Panc1 (cell line): ENCODE results near the gene GEN1. TPM values are rescaled to one million over a fixed set of nuclear protein-coding genes. Genes with fewer than 3 reads are reported as not detected.

ENCODE experiments used
- ATAC-seq: fragments of 200-7000 bp; cut with Tn5 transposase; 2 replicates; pipeline ENCODE4 v1.9.1; 2020; ENCODE audit warnings: mild to moderate bottlenecking, moderate library complexity
- BruUV-seq: library from RNA; stranded (reverse); fragments of 400-500 nt; replicated peaks from 2 replicates; lab custom pipeline; 2021; lab: Mats Ljungman, UMichigan
- CTCF ChIA-PET: fragments of 300-600 bp; sonication (Branson Sonifier 250); formaldehyde crosslinking; loops from one replicate; lab custom pipeline; 2022; ENCODE audit warnings: antibody characterized with exemption; lab: Charles Lee
- POLR2A ChIA-PET: fragments of 300-600 bp; sonication (Branson Sonifier 250); formaldehyde crosslinking; loops from one replicate; lab custom pipeline; 2022; ENCODE audit warnings: antibody characterized with exemption; lab: Charles Lee
- DNase-seq: peaks from one replicate; pipeline ENCODE4 v3.0.0-alpha.2; 2010; ENCODE audit warnings: low read depth, low spot score
- H3K27ac ChIP-seq: 2 replicates; pipeline ENCODE4 v1.5.1; 2011; ENCODE audit warnings: mild to moderate bottlenecking, low read length, inconsistent platforms
- H3K27me3 ChIP-seq: fragments of 200-500 bp; sonication (Bioruptor generic); 2 replicates; pipeline ENCODE4 v1.6.0; 2014; ENCODE audit warnings: low read length, inconsistent platforms; ENCODE audit not compliant: control insufficient read depth, insufficient read depth
- H3K36me3 ChIP-seq: fragments of 200-500 bp; sonication (Bioruptor generic); 2 replicates; pipeline ENCODE4 v1.5.1; 2014; ENCODE audit warnings: inconsistent platforms, mild to moderate bottlenecking, low read length, moderate library complexity; ENCODE audit not compliant: control insufficient read depth, insufficient read depth
- H3K4me1 ChIP-seq: 2 replicates; pipeline ENCODE4 v1.5.1; 2011; ENCODE audit warnings: inconsistent platforms, mild to moderate bottlenecking, low read length, moderate library complexity; ENCODE audit not compliant: control insufficient read depth, insufficient read depth
- H3K4me3 ChIP-seq, 2 experiments: 2 replicates each; pipeline ENCODE4 v1.5.1; 2011 to 2012; ENCODE audit warnings: low read depth in 2 of 2, low read length in 2 of 2, mild to moderate bottlenecking in 2 of 2, inconsistent platforms in 1 of 2, moderate library complexity in 1 of 2
- H3K9me3 ChIP-seq: fragments of 200-500 bp; sonication (Bioruptor generic); 2 replicates; pipeline ENCODE4 v1.5.1; 2014; ENCODE audit warnings: low read depth, mild to moderate bottlenecking, inconsistent platforms, low read length, moderate library complexity; ENCODE audit not compliant: control insufficient read depth, insufficient read depth
- CTCF ChIP-seq: fragments of 450-650 bp; IDR thresholded peaks from 2 replicates; pipeline ENCODE4 v1.5.1; 2017; ENCODE audit warnings: mild to moderate bottlenecking
- POLR2AphosphoS5 ChIP-seq: IDR thresholded peaks from 2 replicates; pipeline ENCODE4 v1.6.1; 2012; ENCODE audit warnings: mild to moderate bottlenecking, low read depth, low read length, moderate library complexity
- SIN3A ChIP-seq: IDR thresholded peaks from 2 replicates; pipeline ENCODE4 v1.6.1; 2012; ENCODE audit warnings: low read depth, mild to moderate bottlenecking, low read length, moderate library complexity, borderline replicate concordance; ENCODE audit not compliant: insufficient read depth
- TCF7L2 ChIP-seq: IDR thresholded peaks from 2 replicates; pipeline ENCODE4 v1.6.1; 2011; ENCODE audit warnings: mild to moderate bottlenecking, low read depth, low read length, inconsistent platforms
- in situ Hi-C: cut with HindIII; loops from 2 replicates; pipeline ENCODE4 v1.10.0; 2016; ENCODE audit warnings: low sequenced_read_pairs, low pct_unique_long_range_greater_than_20kb
- intact Hi-C: fragments of 100-400 bp; cut with micrococcal nuclease; formaldehyde crosslinking; loops from one replicate; pipeline ENCODE4 v1.10.0; 2022; ENCODE audit not compliant: unreplicated experiment
- total RNA-seq: library from RNA; stranded (reverse); gene quantifications from one replicate; pipeline ENCODE4 v1.2.1, GENCODE V29; 2021; ENCODE audit not compliant: unreplicated experiment
- TF ChIP-seq, protein P1 (sequence below), 2 experiments: IDR thresholded peaks; 2 replicates each; pipeline ENCODE4 v1.6.1; 2011 to 2012; ENCODE audit warnings: low read depth in 2 of 2, control low read depth in 1 of 2, low read length in 1 of 2, mild to moderate bottlenecking in 1 of 2, moderate library complexity in 1 of 2; ENCODE audit not compliant: insufficient read depth in 1 of 2

Gene GEN1
- total RNA-seq, 1 experiment from 2014 or later: 24.0 TPM

DNA sequence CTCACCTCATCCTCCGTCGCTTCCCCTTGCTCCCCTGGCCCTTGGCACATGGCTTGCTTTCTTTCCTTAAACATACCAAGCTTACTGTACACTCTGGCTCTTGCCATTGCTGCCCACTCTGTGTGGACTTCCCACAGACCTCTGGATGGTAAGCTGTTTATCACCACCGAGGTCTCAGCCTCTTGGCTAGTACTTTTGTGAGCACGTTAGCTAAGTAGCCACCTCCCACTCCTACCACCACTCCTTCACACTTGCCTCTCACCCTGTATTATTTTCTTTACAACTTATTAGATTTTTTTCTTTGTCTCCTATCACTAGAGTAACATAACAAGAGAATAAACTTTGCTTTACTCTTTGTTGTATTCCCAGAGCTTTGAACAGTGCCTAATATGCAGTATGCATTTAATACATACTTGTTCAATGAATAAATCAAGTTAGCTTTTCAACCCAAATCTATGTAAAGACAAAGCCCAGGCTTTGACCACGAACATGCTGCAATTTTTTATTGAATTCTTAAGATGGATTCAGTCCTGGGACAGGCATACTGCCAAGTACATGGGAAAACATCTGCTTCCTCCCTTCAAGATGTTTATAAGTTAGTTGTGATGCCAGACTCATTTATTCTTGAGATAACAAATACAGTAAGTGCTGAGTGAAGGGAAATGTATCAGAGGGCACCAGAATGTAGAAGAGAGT is 37.3 kb downstream of the GEN1 start:
- no peak overlapping the region for H3K4me3 ChIP-seq
- POLR2A ChIA-PET: no interaction called here
- H3K36me3 ChIP-seq: no peaks in the 10 kb centered on the region
- intact Hi-C loops: no loop called here
- DNase-seq: no peak
- no peaks in the 10 kb centered on the region; the same call in 1 of the 2 replicates for H3K27me3 ChIP-seq
- TF ChIP-seq CTCF (no peak), POLR2AphosphoS5 (no peak), TCF7L2 (no peak)
- TF ChIP-seq, protein P1, sequence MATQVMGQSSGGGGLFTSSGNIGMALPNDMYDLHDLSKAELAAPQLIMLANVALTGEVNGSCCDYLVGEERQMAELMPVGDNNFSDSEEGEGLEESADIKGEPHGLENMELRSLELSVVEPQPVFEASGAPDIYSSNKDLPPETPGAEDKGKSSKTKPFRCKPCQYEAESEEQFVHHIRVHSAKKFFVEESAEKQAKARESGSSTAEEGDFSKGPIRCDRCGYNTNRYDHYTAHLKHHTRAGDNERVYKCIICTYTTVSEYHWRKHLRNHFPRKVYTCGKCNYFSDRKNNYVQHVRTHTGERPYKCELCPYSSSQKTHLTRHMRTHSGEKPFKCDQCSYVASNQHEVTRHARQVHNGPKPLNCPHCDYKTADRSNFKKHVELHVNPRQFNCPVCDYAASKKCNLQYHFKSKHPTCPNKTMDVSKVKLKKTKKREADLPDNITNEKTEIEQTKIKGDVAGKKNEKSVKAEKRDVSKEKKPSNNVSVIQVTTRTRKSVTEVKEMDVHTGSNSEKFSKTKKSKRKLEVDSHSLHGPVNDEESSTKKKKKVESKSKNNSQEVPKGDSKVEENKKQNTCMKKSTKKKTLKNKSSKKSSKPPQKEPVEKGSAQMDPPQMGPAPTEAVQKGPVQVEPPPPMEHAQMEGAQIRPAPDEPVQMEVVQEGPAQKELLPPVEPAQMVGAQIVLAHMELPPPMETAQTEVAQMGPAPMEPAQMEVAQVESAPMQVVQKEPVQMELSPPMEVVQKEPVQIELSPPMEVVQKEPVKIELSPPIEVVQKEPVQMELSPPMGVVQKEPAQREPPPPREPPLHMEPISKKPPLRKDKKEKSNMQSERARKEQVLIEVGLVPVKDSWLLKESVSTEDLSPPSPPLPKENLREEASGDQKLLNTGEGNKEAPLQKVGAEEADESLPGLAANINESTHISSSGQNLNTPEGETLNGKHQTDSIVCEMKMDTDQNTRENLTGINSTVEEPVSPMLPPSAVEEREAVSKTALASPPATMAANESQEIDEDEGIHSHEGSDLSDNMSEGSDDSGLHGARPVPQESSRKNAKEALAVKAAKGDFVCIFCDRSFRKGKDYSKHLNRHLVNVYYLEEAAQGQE (IDR thresholded peaks at IDR 0.05; ENCODE audit: insufficient read depth in 1 of 2, low read depth in 2 of 2, low read length in 1 of 2): no peak
- BruUV-seq: no TSS peak
- ATAC-seq: no peak
- in situ Hi-C loops: no loop called here
- no peak overlapping the region for H3K27ac ChIP-seq
- no peaks in the 10 kb centered on the region for H3K4me1 ChIP-seq
- no peaks in the 10 kb centered on the region for H3K9me3 ChIP-seq
- CTCF ChIA-PET: no interaction called here

DNA sequence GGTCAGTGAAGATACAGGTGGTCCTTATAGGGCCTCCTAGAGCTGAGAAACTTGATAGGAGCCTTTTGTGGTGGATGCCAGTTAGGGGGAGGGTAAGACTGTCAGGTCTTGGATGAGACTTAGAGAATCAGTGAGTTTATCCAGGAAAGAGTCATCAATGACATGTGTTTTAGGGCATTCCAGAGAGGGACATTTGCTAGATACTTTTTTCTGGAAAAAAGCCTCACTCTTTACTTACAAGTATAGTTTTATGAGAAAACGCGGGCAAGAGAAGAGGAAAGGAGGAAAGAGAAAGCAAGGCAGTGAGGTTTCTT is 37.8 kb downstream of the GEN1 start:
- no peak overlapping the region for H3K27ac ChIP-seq
- ChIA-PET CTCF (no interaction called here), POLR2A (no interaction called here)
- intact Hi-C loops: no loop called here
- BruUV-seq: no TSS peak
- H3K4me3 ChIP-seq: no peak overlapping the region
- H3K9me3 ChIP-seq: no peaks in the 10 kb centered on the region
- in situ Hi-C loops: no loop called here
- H3K36me3 ChIP-seq: no peaks in the 10 kb centered on the region
- ATAC-seq: no peak
- no peak for DNase-seq
- TF ChIP-seq TCF7L2: no peak
- TF ChIP-seq SIN3A: no peak
- TF ChIP-seq, protein P1 (IDR thresholded peaks at IDR 0.05; ENCODE audit: insufficient read depth in 1 of 2, low read depth in 2 of 2, low read length in 1 of 2): no peak
- no peak for TF ChIP-seq POLR2AphosphoS5
- no peak for TF ChIP-seq CTCF
- H3K27me3 ChIP-seq: no peaks in the 10 kb centered on the region; the same call in 1 of the 2 replicates
- H3K4me1 ChIP-seq: no peaks in the 10 kb centered on the region
